NCI-H1417 (cell line): Measurements from ENCODE around the gene CLDN4.

Source experiments
- DNase-seq, 3 experiments: peaks; one replicate each; lab custom pipeline; 2025; lab: John Stamatoyannopoulos, UW

CLDN4 gene

DNA sequence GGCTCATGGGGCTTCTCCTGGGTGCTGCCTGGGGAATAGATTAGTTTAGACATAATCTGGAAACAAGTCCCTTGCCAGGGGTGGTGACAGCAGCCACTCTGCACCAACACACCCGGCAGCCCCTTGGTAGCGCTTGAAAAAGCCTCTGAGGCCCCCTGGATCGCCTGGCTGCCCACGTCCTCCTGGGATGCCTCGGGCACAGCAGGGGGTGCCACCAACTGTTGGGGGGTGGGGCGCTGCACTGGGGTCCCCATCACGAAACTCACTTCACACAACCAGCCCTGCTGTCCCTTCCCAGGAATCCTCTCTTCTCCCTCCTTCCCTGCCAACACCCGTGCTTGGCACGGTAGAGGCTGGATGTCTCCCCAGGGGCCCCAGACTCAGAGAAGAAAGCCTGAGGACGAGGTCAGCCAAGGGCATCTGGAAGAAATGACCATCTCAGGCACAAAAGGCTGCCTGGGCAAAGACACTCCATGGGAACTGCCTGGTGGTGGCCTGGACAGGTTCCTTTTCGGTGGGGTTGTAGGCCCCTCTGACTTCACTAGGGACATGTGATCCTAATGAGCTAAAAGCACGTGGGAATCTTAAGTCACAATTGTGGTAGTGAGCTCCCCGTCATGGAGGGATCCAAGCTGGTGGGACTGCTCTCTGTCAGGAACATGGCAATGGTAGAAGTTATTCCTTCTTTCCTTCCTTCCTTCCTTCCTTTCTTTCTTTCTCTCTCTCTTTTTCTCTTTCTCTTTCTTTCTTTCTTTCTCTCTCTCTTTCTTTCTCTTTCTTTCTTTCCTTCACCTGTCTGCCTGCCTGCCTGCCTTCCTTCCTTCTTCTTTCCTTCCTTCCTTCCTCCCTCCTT is 41.5 kb downstream of the CLDN4 start:
- no peak for DNase-seq

DNA sequence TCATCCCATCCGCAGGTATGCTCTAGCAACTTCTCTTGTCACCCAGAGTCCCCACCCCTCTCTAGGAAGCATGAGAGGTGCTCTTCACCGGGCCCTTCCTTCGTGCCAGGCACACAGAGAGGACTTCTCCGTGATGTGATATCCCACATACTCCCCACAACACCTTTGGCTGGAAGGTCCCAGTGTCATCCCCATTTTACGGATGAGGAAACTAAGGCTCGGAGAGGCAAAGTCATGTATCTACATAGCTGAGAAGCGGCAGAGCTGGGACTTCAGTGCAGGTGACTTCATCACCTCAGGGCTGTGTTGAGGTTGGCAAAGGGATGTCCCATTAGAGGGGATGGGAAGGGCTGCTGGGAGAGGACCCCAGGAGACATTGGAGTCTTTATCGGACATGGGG is 45.6 kb downstream of the CLDN4 start:
- no peak for DNase-seq

GRCh38 chr7:73876973-73877372 is 46.2 kb downstream of the CLDN4 start:
- no peak for DNase-seq

GRCh38 chr7:73879977-73880681 is 49.3 kb downstream of the CLDN4 start:
- no peak for DNase-seq

DNA sequence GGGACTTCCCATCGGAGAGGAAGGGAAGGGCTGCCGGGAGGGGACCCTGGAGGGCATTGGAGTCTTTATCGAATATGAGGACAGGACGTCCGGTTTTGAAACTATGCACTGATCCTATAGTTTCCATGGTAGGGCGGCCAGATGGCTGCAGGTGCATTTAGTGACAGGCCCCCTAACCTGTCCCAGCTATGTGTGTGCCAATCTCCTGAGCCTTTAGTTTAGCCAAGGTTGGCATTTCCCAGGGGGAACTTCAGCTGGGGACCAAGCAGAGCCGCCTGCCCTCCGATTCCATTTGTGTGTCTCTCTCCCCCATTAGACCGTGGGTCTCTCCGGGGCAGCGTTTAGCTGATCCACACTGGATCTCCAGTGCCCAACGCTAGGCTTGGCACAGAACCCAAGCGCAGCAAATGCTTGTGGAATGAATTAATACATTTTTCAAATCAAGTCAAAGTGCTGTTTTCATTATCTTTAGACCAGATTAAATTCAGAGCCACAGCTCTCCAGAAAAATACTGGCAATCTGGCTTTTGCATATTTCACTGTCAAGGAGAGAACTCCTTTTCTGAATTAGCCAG is 50.0 kb downstream of the CLDN4 start:
- no peak for DNase-seq

- no peak for DNase-seq
These were observed 50.7 kb downstream of the CLDN4 start for GRCh38 chr7:73881352-73882046.

DNA sequence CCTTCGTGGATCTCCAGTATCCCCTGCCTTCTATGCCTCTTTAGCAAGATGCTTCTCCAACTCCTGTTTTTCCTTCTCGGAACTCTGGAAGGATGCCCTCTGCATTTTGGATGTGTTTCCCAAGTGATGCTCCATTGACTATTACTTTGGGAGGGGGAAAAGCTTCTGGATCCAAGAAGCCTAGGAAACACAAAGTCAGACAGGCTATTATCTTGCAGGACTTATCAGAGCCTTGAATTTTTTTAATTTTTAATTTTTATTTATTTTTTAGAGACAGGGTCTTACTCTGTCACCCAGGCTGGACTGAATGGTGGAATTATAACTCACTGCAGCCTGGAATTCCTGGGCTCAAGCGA is 51.2 kb downstream of the CLDN4 start:
- no peak for DNase-seq
